ENCODE data around the gene CPLANE1. TPM values are rescaled to one million over a fixed set of nuclear protein-coding genes. Genes with fewer than 3 reads are reported as not detected.
"Not testable (repeated sequence)": the region's sequence is repeated elsewhere in the genome, so short reads cannot be mapped to it uniquely, and the experiment has no call there.

CPLANE1 gene
- total and polyA plus RNA-seq, 2 of the 4 experiments (the other 2 are of a cell fraction): 4.4 to 17.9 TPM

GRCh38 chr5:37103302-37103701 is 145.9 kb downstream of the CPLANE1 start:
- no peaks in the 10 kb centered on the region for H3K79me1 ChIP-seq (ENCODE audit: low read depth in 1 of 2, low read length in 2 of 2)
- CTCF ChIA-PET: no interaction called here
- H3K14ac ChIP-seq (replicated peaks; ENCODE audit: low read depth, low read length): no peak overlapping the region
- H3K9ac ChIP-seq (ENCODE audit: low read depth, low read length): no peak overlapping the region
- POLR2A ChIA-PET (ENCODE audit: unreplicated experiment): no interaction called here
- no peaks in the 10 kb centered on the region for H3K4me1 ChIP-seq (ENCODE audit: control insufficient read depth, insufficient read depth, low read length)
- no peak overlapping the region for H3K23ac ChIP-seq (ENCODE audit: low read depth, low read length)
- H3K56ac ChIP-seq (ENCODE audit: extremely low read depth, insufficient read depth, low read length): no peak overlapping the region
- H2BK15ac ChIP-seq (ENCODE audit: low read depth, low read length): no peak overlapping the region
- BruUV-seq (replicated peaks): no TSS peak
- no peaks in the 10 kb centered on the region for H3K27me3 ChIP-seq (ENCODE audit: control insufficient read depth, insufficient read depth, low read length)
- H2AFZ ChIP-seq (replicated peaks; ENCODE audit: low read length, poor library complexity): no peak overlapping the region
- H2AK9ac ChIP-seq (replicated peaks; ENCODE audit: low read depth, low read length, poor library complexity): no peak overlapping the region
- no peak overlapping the region for H4K5ac ChIP-seq (ENCODE audit: low read depth, low read length)
- DNase-seq (no peak), ATAC-seq (ENCODE audit: low read depth) (no peak)
- H2BK20ac ChIP-seq (ENCODE audit: low read depth, low read length): no peak overlapping the region
- H3K4ac ChIP-seq (ENCODE audit: low read depth, low read length): no peak overlapping the region
- H2BK120ac ChIP-seq (ENCODE audit: low read depth, low read length): no peak overlapping the region
- no peak for TF ChIP-seq RCOR1 (IDR thresholded peaks at IDR 0.05; ENCODE audit: insufficient replicate concordance, low read length)
- H3K9me1 ChIP-seq (ENCODE audit: insufficient read depth, low read length): no peaks in the 10 kb centered on the region
- H3K27ac ChIP-seq (ENCODE audit: insufficient read depth, low read length): no peak overlapping the region
- H4K20me1 ChIP-seq (ENCODE audit: insufficient read depth, low read length): no peaks in the 10 kb centered on the region
- no peak overlapping the region for H4K8ac ChIP-seq (ENCODE audit: low read depth in 2 of 2, low read length in 2 of 2)
- no peak overlapping the region for H3K4me3 ChIP-seq (ENCODE audit: insufficient read depth, low read depth, low read length)
- no peak overlapping the region for H2AK5ac ChIP-seq (ENCODE audit: low read depth, low read length)
- WGBS, 2 experiments (ENCODE audit: extremely low coverage in 2 of 2, insufficient read length in 1 of 2): no CpG with 5 or more reads among the region's 2 CpGs
- intact Hi-C loops (cut with micrococcal nuclease): no loop called here
- peaks cover 3% of the 10 kb centered on the region; the same call in 1 of the 2 replicates for H3K9me3 ChIP-seq (ENCODE audit: control insufficient read depth, insufficient read depth, low read length)
- dilution Hi-C loops (cut with HindIII; ENCODE audit: low sequenced_read_pairs, unreplicated experiment): no loop called here
- H3K18ac ChIP-seq (ENCODE audit: low read depth, low read length): no peak overlapping the region
- no peak overlapping the region for H4K91ac ChIP-seq (ENCODE audit: insufficient read depth, low read depth, low read length)
- peaks cover 16% of the 10 kb centered on the region for H3K36me3 ChIP-seq (ENCODE audit: control insufficient read depth, insufficient read depth, low read length)
- no peak overlapping the region for H3K4me2 ChIP-seq (ENCODE audit: low read depth, low read length)
- no peak overlapping the region for H2BK5ac ChIP-seq (ENCODE audit: low read depth, low read length, poor library complexity, severe bottlenecking)
- in situ Hi-C loops (cut with MboI; ENCODE audit: low sequenced_read_pairs): no loop called here

GRCh38 chr5:37099267-37099666 is 149.9 kb downstream of the CPLANE1 start:
- H3K4me2 ChIP-seq (ENCODE audit: low read depth, low read length); H3K23ac ChIP-seq (ENCODE audit: low read depth, low read length); H3K14ac ChIP-seq (replicated peaks; ENCODE audit: low read depth, low read length); H4K8ac ChIP-seq (ENCODE audit: low read depth in 2 of 2, low read length in 2 of 2); CTCF ChIA-PET; dilution Hi-C loops (cut with HindIII; ENCODE audit: low sequenced_read_pairs, unreplicated experiment); H3K9me3 ChIP-seq (ENCODE audit: control insufficient read depth, insufficient read depth, low read length); H3K4me1 ChIP-seq (ENCODE audit: control insufficient read depth, insufficient read depth, low read length); H3K4me3 ChIP-seq (ENCODE audit: insufficient read depth, low read depth, low read length); H3K27me3 ChIP-seq (ENCODE audit: control insufficient read depth, insufficient read depth, low read length); H3K56ac ChIP-seq (ENCODE audit: extremely low read depth, insufficient read depth, low read length); H3K27ac ChIP-seq (ENCODE audit: insufficient read depth, low read length); H2BK120ac ChIP-seq (ENCODE audit: low read depth, low read length); H2AK9ac ChIP-seq (replicated peaks; ENCODE audit: low read depth, low read length, poor library complexity); in situ Hi-C loops (cut with MboI; ENCODE audit: low sequenced_read_pairs); H3K79me1 ChIP-seq (ENCODE audit: low read depth in 1 of 2, low read length in 2 of 2); H2AFZ ChIP-seq (replicated peaks; ENCODE audit: low read length, poor library complexity); H2AK5ac ChIP-seq (ENCODE audit: low read depth, low read length); ATAC-seq (ENCODE audit: low read depth); H4K20me1 ChIP-seq (ENCODE audit: insufficient read depth, low read length); H3K4ac ChIP-seq (ENCODE audit: low read depth, low read length); POLR2A ChIA-PET (ENCODE audit: unreplicated experiment); H4K91ac ChIP-seq (ENCODE audit: insufficient read depth, low read depth, low read length); H2BK5ac ChIP-seq (ENCODE audit: low read depth, low read length, poor library complexity, severe bottlenecking); H4K5ac ChIP-seq (ENCODE audit: low read depth, low read length); H2BK20ac ChIP-seq (ENCODE audit: low read depth, low read length); DNase-seq; BruUV-seq (replicated peaks); intact Hi-C loops (cut with micrococcal nuclease); H3K9me1 ChIP-seq (ENCODE audit: insufficient read depth, low read length); H3K36me3 ChIP-seq (ENCODE audit: control insufficient read depth, insufficient read depth, low read length); H3K9ac ChIP-seq (ENCODE audit: low read depth, low read length); H2BK15ac ChIP-seq (ENCODE audit: low read depth, low read length); H3K18ac ChIP-seq (ENCODE audit: low read depth, low read length): not testable (repeated sequence)
- no CpG with 5 or more reads among the region's 5 CpGs for WGBS, 2 experiments (ENCODE audit: extremely low coverage in 2 of 2, insufficient read length in 1 of 2)
